Measurements from ENCODE around the gene PCDHB14.
A peak's percentile ranks its signal among the peaks of the same experiment; 100 is the strongest.
"Not testable (repeated sequence)": the region's sequence is repeated elsewhere in the genome, so short reads cannot be mapped to it uniquely, and the experiment has no call there.

Gene PCDHB14

GRCh38 chr5:141210849-141211248, 12.3 kb upstream of the PCDHB14 start:
- not testable (repeated sequence) for DNase-seq

- peak; percentile 4 for DNase-seq
Observed at GRCh38 chr5:141213656-141214339, 9.3 kb upstream of the PCDHB14 start, which contains the start of gene PCDHB13. PCDHB13 (plus strand) TSS chr5:141213919; CDS start chr5:141214124, 205 bp downstream.

- not testable (repeated sequence) for DNase-seq
Observed at GRCh38 chr5:141214583-141214982, 8.6 kb upstream of the PCDHB14 start.

- DNase-seq: not testable (repeated sequence)
Observed at GRCh38 chr5:141215504-141215903, 7.6 kb upstream of the PCDHB14 start.

- DNase-seq: not testable (repeated sequence)
Observed at GRCh38 chr5:141216035-141216434, 7.1 kb upstream of the PCDHB14 start.

GRCh38 chr5:141224844-141225243, 1.7 kb downstream of the PCDHB14 start:
- DNase-seq: not testable (repeated sequence)

GRCh38 chr5:141225421-141225820, 2.3 kb downstream of the PCDHB14 start:
- not testable (repeated sequence) for DNase-seq

GRCh38 chr5:141234109-141234667, 11.0 kb downstream of the PCDHB14 start:
- no peak for DNase-seq

GRCh38 chr5:141235922-141236321, 12.8 kb downstream of the PCDHB14 start:
- not testable (repeated sequence) for DNase-seq

- no peak for DNase-seq
Observed at GRCh38 chr5:141236516-141237313, 13.6 kb downstream of the PCDHB14 start.

- no peak for DNase-seq
Observed at GRCh38 chr5:141241496-141241895, 18.4 kb downstream of the PCDHB14 start.

GRCh38 chr5:141245250-141245717, 22.1 kb downstream of the PCDHB14 start, which contains the start of gene PCDHB15:
PCDHB15 (plus strand) TSS chr5:141245395; CDS start chr5:141245579, 184 bp downstream.
- DNase-seq: no peak

- not testable (repeated sequence) for DNase-seq
Observed at GRCh38 chr5:141246971-141247370, 23.8 kb downstream of the PCDHB14 start.

GRCh38 chr5:141247434-141247833, 24.3 kb downstream of the PCDHB14 start:
- not testable (repeated sequence) for DNase-seq

GRCh38 chr5:141250576-141250975, 27.4 kb downstream of the PCDHB14 start:
- DNase-seq: no peak

- no peak for DNase-seq
Observed at GRCh38 chr5:141258464-141258863, 35.3 kb downstream of the PCDHB14 start.

GRCh38 chr5:141258948-141259347, 35.8 kb downstream of the PCDHB14 start:
- no peak for DNase-seq

GRCh38 chr5:141260458-141261237, 37.5 kb downstream of the PCDHB14 start:
- no peak for DNase-seq

- DNase-seq: no peak
Observed at GRCh38 chr5:141261238-141261546, 38.0 kb downstream of the PCDHB14 start.

GRCh38 chr5:141269195-141269594, 46.1 kb downstream of the PCDHB14 start:
- no peak for DNase-seq

- DNase-seq: no peak
Observed at GRCh38 chr5:141272906-141273305, 49.8 kb downstream of the PCDHB14 start.
